ENCODE data around the gene OSBPL3. TPM values are rescaled to one million over a fixed set of nuclear protein-coding genes. Genes with fewer than 3 reads are reported as not detected.

Gene OSBPL3
- polyA plus RNA-seq, 1 donor from 2014 or later = 0.26 TPM

- Histone ChIP-seq H3K9me3 (ENCODE audit: low read length) (peaks cover 6% of the 10 kb centered on the region), H2AFZ (ENCODE audit: low read depth, low read length) (no peak overlapping the region), H3K27ac (ENCODE audit: low read length) (no peak overlapping the region), H3K9ac (ENCODE audit: low read length) (no peak overlapping the region), H3K79me2 (replicated peaks; ENCODE audit: insufficient read depth, low read length) (no peaks in the 10 kb centered on the region), H3K9me2 (ENCODE audit: insufficient read depth, low read length) (no peaks in the 10 kb centered on the region), H3F3A (ENCODE audit: insufficient read depth, low read length, poor library complexity, severe bottlenecking) (no peaks in the 10 kb centered on the region), H3K36me3 (ENCODE audit: insufficient read depth, low read length) (no peaks in the 10 kb centered on the region), H3K27me3 (ENCODE audit: insufficient read depth, low read depth, low read length) (no peaks in the 10 kb centered on the region), H3K4me2 (ENCODE audit: low read length) (no peak overlapping the region), H3K4me3 (ENCODE audit: low read length) (no peak overlapping the region), H4K20me1 (ENCODE audit: insufficient read depth) (no peaks in the 10 kb centered on the region)
- TF ChIP-seq REST (IDR thresholded peaks at IDR 0.05; ENCODE audit: borderline replicate concordance) (no peak), EZH2 (IDR thresholded peaks at IDR 0.05; ENCODE audit: borderline replicate concordance, insufficient read depth, low read length, poor library complexity, severe bottlenecking) (no peak), MXI1 (conservative IDR thresholded peaks at IDR 0.05; ENCODE audit: poor library complexity, severe bottlenecking) (no peak), EP300 (conservative IDR thresholded peaks at IDR 0.05; ENCODE audit: poor library complexity, severe bottlenecking) (no peak), RAD21 (conservative IDR thresholded peaks at IDR 0.05) (no peak), POLR2AphosphoS5 (IDR thresholded peaks at IDR 0.05) (no peak), TAF1 (IDR thresholded peaks at IDR 0.05; ENCODE audit: low read depth) (no peak), CTCF (IDR thresholded peaks at IDR 0.05; ENCODE audit: poor library complexity, severe bottlenecking) (no peak), SMC3 (conservative IDR thresholded peaks at IDR 0.05; ENCODE audit: poor library complexity) (no peak)
Measured at GRCh38 chr7:24769014-24769830, 210.8 kb downstream of the OSBPL3 start.

- no peak overlapping the region for H2AFZ ChIP-seq (ENCODE audit: low read depth, low read length)
- no peaks in the 10 kb centered on the region for H3K79me2 ChIP-seq (replicated peaks; ENCODE audit: insufficient read depth, low read length)
- H3K27ac ChIP-seq (ENCODE audit: low read length) = no peak overlapping the region
- no peak overlapping the region for H3K9ac ChIP-seq (ENCODE audit: low read length)
- no peaks in the 10 kb centered on the region for H3F3A ChIP-seq (ENCODE audit: insufficient read depth, low read length, poor library complexity, severe bottlenecking)
- H3K4me3 ChIP-seq (ENCODE audit: low read length) = no peak overlapping the region
- no peak for TF ChIP-seq RAD21 (conservative IDR thresholded peaks at IDR 0.05)
- no peak for TF ChIP-seq EP300 (conservative IDR thresholded peaks at IDR 0.05; ENCODE audit: poor library complexity, severe bottlenecking)
- no peak for TF ChIP-seq MXI1 (conservative IDR thresholded peaks at IDR 0.05; ENCODE audit: poor library complexity, severe bottlenecking)
- no peak for TF ChIP-seq EZH2 (IDR thresholded peaks at IDR 0.05; ENCODE audit: borderline replicate concordance, insufficient read depth, low read length, poor library complexity, severe bottlenecking)
- TF ChIP-seq CTCF (IDR thresholded peaks at IDR 0.05; ENCODE audit: poor library complexity, severe bottlenecking) = no peak
- TF ChIP-seq TAF1 (IDR thresholded peaks at IDR 0.05; ENCODE audit: low read depth) = no peak
- TF ChIP-seq SMC3 (conservative IDR thresholded peaks at IDR 0.05; ENCODE audit: poor library complexity) = no peak
- TF ChIP-seq REST (IDR thresholded peaks at IDR 0.05; ENCODE audit: borderline replicate concordance) = no peak
- TF ChIP-seq POLR2AphosphoS5 (IDR thresholded peaks at IDR 0.05) = no peak
- H3K36me3 ChIP-seq (ENCODE audit: insufficient read depth, low read length) = no peaks in the 10 kb centered on the region
- no peaks in the 10 kb centered on the region for H3K27me3 ChIP-seq (ENCODE audit: insufficient read depth, low read depth, low read length)
- no peak overlapping the region for H3K4me2 ChIP-seq (ENCODE audit: low read length)
- H3K9me3 ChIP-seq (ENCODE audit: low read length) = peaks cover 6% of the 10 kb centered on the region
- H3K9me2 ChIP-seq (ENCODE audit: insufficient read depth, low read length) = no peaks in the 10 kb centered on the region
- no peaks in the 10 kb centered on the region for H4K20me1 ChIP-seq (ENCODE audit: insufficient read depth)
Measured at GRCh38 chr7:24767878-24768569, 212.0 kb downstream of the OSBPL3 start.

Measured in neural cell (in vitro differentiated cells).